ENCODE results near the gene TBX10.

- no peak for TF ChIP-seq CTCF (IDR thresholded peaks at IDR 0.05)
- no peak for TF ChIP-seq POLR2A (IDR thresholded peaks at IDR 0.05)
These were observed 58.1 kb downstream of the TBX10 start for GRCh38 chr11:67581469-67581868.

Data from gastroesophageal sphincter (tissue), 3 donors.